Esophagus muscularis mucosa (tissue), 3 donors: ENCODE results near the gene TCERG1L.

ENCODE experiments used
- POLR2A ChIP-seq: fragments of 450-650 bp; IDR thresholded peaks from one replicate; pipeline ENCODE4 v1.6.1; 2017; ENCODE audit warnings: antibody characterized with exemption, moderate library complexity, mild to moderate bottlenecking, low read depth
- TF ChIP-seq, protein P1 (sequence below), 3 experiments: fragments of 200-600 bp in 2 of 3; fragments of 450-650 bp in 1 of 3; sonication (generic) in 2 of 3; IDR thresholded peaks; one replicate each; pipeline ENCODE4 v1.5.1; 2017 to 2019; ENCODE audit warnings: antibody characterized with exemption in 3 of 3, mild to moderate bottlenecking in 2 of 3, moderate library complexity in 1 of 3

DNA sequence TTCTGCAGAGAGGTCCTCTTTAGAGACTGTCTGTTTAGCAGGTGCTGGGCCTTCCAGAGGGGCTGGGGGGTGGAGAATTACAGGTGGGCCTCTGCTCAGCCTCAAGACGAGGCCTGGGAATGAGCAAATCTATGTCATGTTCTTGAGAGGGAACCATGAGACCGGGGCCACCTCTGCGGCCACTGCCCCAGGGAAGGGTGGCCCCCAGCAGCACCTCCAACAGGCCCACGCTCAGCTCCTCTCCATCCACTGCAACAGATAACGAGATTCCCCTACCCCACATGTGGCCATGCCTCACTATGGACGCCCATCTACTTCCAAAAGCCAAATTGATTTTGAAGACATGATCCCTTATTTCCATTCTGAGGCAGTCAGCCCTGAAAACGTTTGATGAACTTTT is 176.9 kb downstream of the TCERG1L start:
- TF ChIP-seq POLR2A, result no peak
- TF ChIP-seq, protein P1, sequence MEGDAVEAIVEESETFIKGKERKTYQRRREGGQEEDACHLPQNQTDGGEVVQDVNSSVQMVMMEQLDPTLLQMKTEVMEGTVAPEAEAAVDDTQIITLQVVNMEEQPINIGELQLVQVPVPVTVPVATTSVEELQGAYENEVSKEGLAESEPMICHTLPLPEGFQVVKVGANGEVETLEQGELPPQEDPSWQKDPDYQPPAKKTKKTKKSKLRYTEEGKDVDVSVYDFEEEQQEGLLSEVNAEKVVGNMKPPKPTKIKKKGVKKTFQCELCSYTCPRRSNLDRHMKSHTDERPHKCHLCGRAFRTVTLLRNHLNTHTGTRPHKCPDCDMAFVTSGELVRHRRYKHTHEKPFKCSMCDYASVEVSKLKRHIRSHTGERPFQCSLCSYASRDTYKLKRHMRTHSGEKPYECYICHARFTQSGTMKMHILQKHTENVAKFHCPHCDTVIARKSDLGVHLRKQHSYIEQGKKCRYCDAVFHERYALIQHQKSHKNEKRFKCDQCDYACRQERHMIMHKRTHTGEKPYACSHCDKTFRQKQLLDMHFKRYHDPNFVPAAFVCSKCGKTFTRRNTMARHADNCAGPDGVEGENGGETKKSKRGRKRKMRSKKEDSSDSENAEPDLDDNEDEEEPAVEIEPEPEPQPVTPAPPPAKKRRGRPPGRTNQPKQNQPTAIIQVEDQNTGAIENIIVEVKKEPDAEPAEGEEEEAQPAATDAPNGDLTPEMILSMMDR (IDR thresholded peaks at IDR 0.05), result no peak
